B cell (primary cell): Measurements from ENCODE around the gene CACNA2D2. TPM values are rescaled to one million over a fixed set of nuclear protein-coding genes. Genes with fewer than 3 reads are reported as not detected.

Experiments used
- ATAC-seq: fragments of 200-7000 bp; cut with Tn5 transposase; one replicate; pipeline ENCODE4 v1.10.0; 2021; ENCODE audit warnings: low read depth, mild to moderate bottlenecking, moderate number of reproducible peaks, moderate library complexity
- CTCF ChIA-PET: fragments of 350-600 bp; sonication (Branson Sonifier 250); formaldehyde crosslinking; loops from one replicate; lab custom pipeline; 2021; ENCODE audit warnings: antibody characterized with exemption, inconsistent platforms; lab: Charles Lee
- POLR2A ChIA-PET: fragments of 350-600 bp; sonication (Branson Sonifier 250); formaldehyde crosslinking; loops from one replicate; lab custom pipeline; 2021; ENCODE audit warnings: antibody characterized with exemption; lab: Charles Lee
- DNase-seq: peaks from one replicate; pipeline ENCODE4 v3.0.0; 2013
- H2AFZ ChIP-seq: 2 replicates; pipeline ENCODE4 v1.6.1; 2012; ENCODE audit warnings: mild to moderate bottlenecking, low read depth, low read length; ENCODE audit not compliant: insufficient read depth, poor library complexity, severe bottlenecking
- H3K27ac ChIP-seq, 2 donors: 1 replicate in 1 of 2; 2 replicates in 1 of 2; pipeline ENCODE4 v1.5.1; 2012 to 2013; ENCODE audit warnings: low read length in 2 of 2, mild to moderate bottlenecking in 2 of 2, moderate library complexity in 1 of 2
- H3K27me3 ChIP-seq, 4 experiments: fragments of 200-600 bp in 1 of 4; sonication (generic) in 1 of 4; replicated peaks in 1 of 4; 1 replicate in 2 of 4; 2 replicates in 2 of 4; pipeline versions ENCODE4 v1.6.1 to v1.7.0; 2013 to 2016; ENCODE audit warnings: low read length in 3 of 4, mild to moderate bottlenecking in 2 of 4, mixed read lengths in 1 of 4, moderate library complexity in 1 of 4; ENCODE audit not compliant: insufficient read depth in 4 of 4, control insufficient read depth in 3 of 4; ENCODE audit errors: control extremely low read depth in 1 of 4
- H3K36me3 ChIP-seq, 2 experiments: replicated peaks in 1 of 2; 1 replicate in 1 of 2; 2 replicates in 1 of 2; pipeline versions ENCODE4 v1.6.1 to v1.7.1; 2013; ENCODE audit warnings: low read length in 1 of 2; ENCODE audit not compliant: insufficient read depth in 2 of 2, control insufficient read depth in 1 of 2; ENCODE audit errors: control extremely low read depth in 1 of 2, extremely low read depth in 1 of 2
- H3K4me1 ChIP-seq, 2 donors: fragments of 200-600 bp in 1 of 2; sonication (generic) in 1 of 2; 1 replicate in 1 of 2; 2 replicates in 1 of 2; pipeline versions ENCODE4 v1.5.1 to v1.6.1; 2013 to 2017; ENCODE audit warnings: low read length in 2 of 2; ENCODE audit not compliant: control insufficient read depth in 2 of 2, insufficient read depth in 2 of 2
- H3K4me2 ChIP-seq: replicated peaks from 2 replicates; pipeline ENCODE3; 2012; ENCODE audit warnings: mild to moderate bottlenecking, low read depth, low read length; ENCODE audit not compliant: poor library complexity, severe bottlenecking
- H3K4me3 ChIP-seq, 5 experiments: fragments of 200-600 bp in 1 of 5; sonication (generic) in 1 of 5; 1 replicate in 3 of 5; 2 replicates in 2 of 5; pipeline versions ENCODE4 v1.5.1 to v1.7.0; 2011 to 2016; ENCODE audit warnings: low read length in 4 of 5, mild to moderate bottlenecking in 4 of 5, low read depth in 2 of 5, control low read depth in 1 of 5, moderate library complexity in 1 of 5; ENCODE audit not compliant: insufficient read depth in 1 of 5; ENCODE audit errors: control extremely low read depth in 1 of 5, extremely low read depth in 1 of 5
- H3K79me2 ChIP-seq: fragments of 200-600 bp; sonication (generic); one replicate; pipeline ENCODE4 v1.6.0; 2016; ENCODE audit warnings: low read length; ENCODE audit not compliant: control insufficient read depth, insufficient read depth
- H3K9ac ChIP-seq: fragments of 200-600 bp; sonication (generic); 2 replicates; pipeline ENCODE4 v1.6.1; 2017; ENCODE audit warnings: mild to moderate bottlenecking, low read length, moderate library complexity
- H3K9me3 ChIP-seq, 3 donors: one replicate each; pipeline versions ENCODE4 v1.6.1 to v1.7.1; 2013; ENCODE audit warnings: low read length in 2 of 3; ENCODE audit not compliant: control insufficient read depth in 2 of 3, insufficient read depth in 1 of 3; ENCODE audit errors: control extremely low read depth in 1 of 3
- H4K20me1 ChIP-seq: 2 replicates; pipeline ENCODE4 v1.6.0; 2012; ENCODE audit warnings: mild to moderate bottlenecking, low read length; ENCODE audit not compliant: insufficient read depth, control insufficient read depth, poor library complexity, severe bottlenecking
- H3K27ac Mint-ChIP-seq: one replicate; pipeline ENCODE4 v1.8.0; 2021; ENCODE audit warnings: mixed read lengths
- H3K27me3 Mint-ChIP-seq: one replicate; pipeline ENCODE4 v1.8.0; 2021; ENCODE audit warnings: mixed read lengths
- H3K4me1 Mint-ChIP-seq: one replicate; pipeline ENCODE4 v1.8.0; 2021; ENCODE audit warnings: mixed read lengths
- H3K4me3 Mint-ChIP-seq: one replicate; pipeline ENCODE4 v1.8.0; 2021; ENCODE audit warnings: mixed read lengths
- H3K9me3 Mint-ChIP-seq: one replicate; pipeline ENCODE4 v1.8.0; 2022; ENCODE audit warnings: mixed read lengths; ENCODE audit not compliant: insufficient read depth
- CTCF ChIP-seq: fragments of 200-600 bp; IDR thresholded peaks from one replicate; pipeline ENCODE4 v1.8.0; 2022; ENCODE audit warnings: antibody characterized with exemption, mild to moderate bottlenecking
- EZH2 ChIP-seq: IDR thresholded peaks from 2 replicates; pipeline ENCODE4 v1.6.1; 2012; ENCODE audit warnings: borderline replicate concordance, low read depth, mild to moderate bottlenecking, moderate library complexity, low read length; ENCODE audit not compliant: insufficient read depth, poor library complexity, severe bottlenecking
- WGBS: methylation state at CpG from one replicate; pipeline ENCODE4 v1.1.5; 2013; ENCODE audit warnings: missing lambda C conversion rate; ENCODE audit not compliant: insufficient coverage; 5-methylcytosine and 5-hydroxymethylcytosine counted together
- intact Hi-C: fragments of 100-400 bp; cut with micrococcal nuclease; formaldehyde crosslinking; loops from one replicate; pipeline ENCODE4 v1.10.0; 2022
- polyA plus RNA-seq: library from polyadenylated mRNA; depleted of rRNA; stranded (reverse); fragments of >200 nt; gene quantifications from 2 replicates; pipeline ENCODE4 v1.2.3, GENCODE V29; 2012
- total RNA-seq, 2 donors: library from RNA; stranded (reverse); fragments of 120-200 nt in 1 of 2; gene quantifications; 1 replicate in 1 of 2; 2 replicates in 1 of 2; pipeline versions ENCODE4 v1.2.3 to v1.2.4, GENCODE V29; 2013 to 2022

Gene CACNA2D2
- total and polyA plus RNA-seq, 2 donors (not counting 1 experiment from before 2014, with no cell fraction given) = 0.69 to 1.2 TPM

DNA sequence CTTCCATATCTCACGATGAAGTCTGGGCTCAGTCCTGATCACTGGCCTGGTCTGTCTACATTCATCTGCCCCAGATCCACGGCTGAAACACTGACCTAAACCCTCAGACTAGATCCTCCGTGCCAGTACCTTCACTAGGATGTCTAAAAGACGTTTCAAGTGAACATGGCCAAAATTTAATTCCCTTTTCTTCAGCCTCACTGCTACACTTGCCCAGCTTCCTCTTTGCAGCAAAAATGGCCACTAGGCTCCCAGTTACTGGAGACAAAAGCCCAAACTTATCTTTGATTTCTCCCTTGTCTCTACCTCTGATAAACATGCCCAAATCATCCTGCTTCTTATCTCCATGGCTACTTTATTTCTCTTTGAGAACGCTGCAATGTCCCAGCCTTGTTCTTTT lies 164.5 kb downstream of the CACNA2D2 start:
- ChIA-PET POLR2A (interaction anchor here (0.7 to 6.1 kb wide), 9 partner anchors 9 to 1420 kb away, joined by 3 to 96 read pairs (median 7); partner anchors contain the start of genes ARIH2, CYB561D2, HYAL3 and IFRD2), CTCF (interaction anchor here (2.0 to 3.9 kb wide), 2 partner anchors 10 to 11 kb away, joined by 4 to 37 read pairs; partner anchors contain the start of genes CYB561D2, NPRL2 and TUSC2)
- H3K4me1 ChIP-seq = peaks cover 37 to 70% of the 10 kb centered on the region in 2 donors
- H3K4me3 ChIP-seq = peak overlapping the region; percentile 51 to 86 (median 68)
- peak overlapping the region; percentile 89 for H3K9ac ChIP-seq
- H3K79me2 ChIP-seq = peaks cover 53% of the 10 kb centered on the region
- H3K27me3 ChIP-seq = no peaks in the 10 kb centered on the region
- H3K27ac ChIP-seq = peak overlapping the region; percentile 97 to 98
- 3% methylated on average over 5 of the region's 5 CpGs for WGBS
- Mint-ChIP-seq H3K4me1 (peaks cover 51% of the 10 kb centered on the region), H3K27ac (peak overlapping the region; percentile 99), H3K9me3 (no peaks in the 10 kb centered on the region), H3K4me3 (peak overlapping the region; percentile 96), H3K27me3 (no peaks in the 10 kb centered on the region)
- TF ChIP-seq CTCF (no peak), EZH2 (no peak)
- ATAC-seq (no peak), DNase-seq (peak; percentile 64)
- peak overlapping the region; percentile 74 for H2AFZ ChIP-seq
- H3K9me3 ChIP-seq = no peaks in the 10 kb centered on the region
- peak overlapping the region; percentile 90 for H3K4me2 ChIP-seq
- H4K20me1 ChIP-seq = peaks cover 19% of the 10 kb centered on the region
- peaks cover 0 to 10% of the 10 kb centered on the region in 2 experiments for H3K36me3 ChIP-seq
- intact Hi-C loops = loop anchor here (5.0 kb wide), 1 partner anchor 102 kb away; the partner anchor contains the start of gene GNAI2

DNA sequence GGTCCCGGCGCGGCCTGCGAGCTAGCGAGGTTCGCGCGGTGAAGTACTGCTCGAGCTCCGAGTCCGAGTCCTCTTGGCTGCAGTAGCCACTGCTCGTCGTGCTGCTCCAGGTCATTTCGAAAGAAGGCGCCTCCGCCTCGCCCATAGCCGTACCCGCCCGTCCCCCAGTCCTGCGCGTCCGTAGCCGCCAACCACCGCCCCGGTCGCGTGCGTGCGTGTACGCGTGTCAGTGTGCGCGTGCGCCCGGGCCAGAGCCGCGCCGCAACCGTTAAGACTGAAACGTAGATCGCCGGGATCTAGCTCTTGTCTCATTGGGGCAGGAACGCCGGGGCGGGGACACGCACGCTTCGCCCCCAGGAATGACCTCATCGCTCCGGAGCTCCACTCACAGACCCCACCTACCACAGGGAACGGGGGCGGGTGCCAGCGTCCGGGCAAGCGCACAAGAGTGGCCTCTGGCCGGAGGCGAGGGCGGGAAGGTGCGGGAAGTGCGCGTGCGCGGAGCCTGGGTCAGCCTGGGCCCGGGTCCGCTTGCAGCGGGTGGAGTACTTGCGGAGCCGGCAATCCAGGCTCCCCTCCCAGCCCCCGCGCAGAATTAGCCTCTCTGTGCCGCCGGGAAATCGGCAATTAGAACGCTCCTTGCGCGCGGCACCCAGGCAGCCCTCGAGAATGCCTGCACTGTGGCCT lies 166.1 kb downstream of the CACNA2D2 start:
- H3K9me3 Mint-ChIP-seq = no peaks in the 10 kb centered on the region
- POLR2A ChIA-PET = interaction anchor here (0.5 to 6.1 kb wide), 19 partner anchors 8 to 1817 kb away, joined by 3 to 96 read pairs (median 6); partner anchors contain the start of genes ABHD14B, C3orf18, CYB561D2 and HEMK1

More for the DNA sequence above, 166.1 kb downstream of the CACNA2D2 start:
- CTCF ChIA-PET = interaction anchor here (0.7 to 3.9 kb wide), 19 partner anchors 10 to 279 kb away, joined by 3 to 37 read pairs (median 4); partner anchors contain the start of genes CYB561D2, HYAL2, HYAL3 and IFRD2
- Histone ChIP-seq H3K36me3 (peaks cover 0 to 19% of the 10 kb centered on the region in 2 experiments), H3K79me2 (peaks cover 66% of the 10 kb centered on the region), H3K4me2 (peak overlapping the region; percentile 90), H4K20me1 (peaks cover 31% of the 10 kb centered on the region), H3K4me1 (peaks cover 37 to 74% of the 10 kb centered on the region in 2 donors), H3K9ac (peak overlapping the region; percentile 89), H3K9me3 (no peaks in the 10 kb centered on the region), H3K27me3 (no peaks in the 10 kb centered on the region), H2AFZ (peak overlapping the region; percentile 74), H3K4me3 (peak overlapping the region; percentile 39 to 86 (median 68)), H3K27ac (peak overlapping the region; percentile 97 to 98)
- no peaks in the 10 kb centered on the region for H3K27me3 Mint-ChIP-seq
- H3K27ac Mint-ChIP-seq = peak overlapping the region; percentile 99
- H3K4me1 Mint-ChIP-seq = peaks cover 55% of the 10 kb centered on the region
- no peak for TF ChIP-seq EZH2
- TF ChIP-seq CTCF = no peak
- peak; percentile 84 for ATAC-seq
- under 1% methylated on average over 79 of the region's 79 CpGs for WGBS
- DNase-seq = peak; percentile 97
- intact Hi-C loops = loop anchor here (1.0 to 5.0 kb wide), 8 partner anchors 8 to 100 kb away; partner anchors contain the start of genes CYB561D2, GNAI2, HYAL3 and NAA80
- H3K4me3 Mint-ChIP-seq = peak overlapping the region; percentile 96
